ENCODE data around the gene CD74.
A peak's percentile ranks its signal among the peaks of the same experiment; 100 is the strongest.

The CD74 gene

DNA sequence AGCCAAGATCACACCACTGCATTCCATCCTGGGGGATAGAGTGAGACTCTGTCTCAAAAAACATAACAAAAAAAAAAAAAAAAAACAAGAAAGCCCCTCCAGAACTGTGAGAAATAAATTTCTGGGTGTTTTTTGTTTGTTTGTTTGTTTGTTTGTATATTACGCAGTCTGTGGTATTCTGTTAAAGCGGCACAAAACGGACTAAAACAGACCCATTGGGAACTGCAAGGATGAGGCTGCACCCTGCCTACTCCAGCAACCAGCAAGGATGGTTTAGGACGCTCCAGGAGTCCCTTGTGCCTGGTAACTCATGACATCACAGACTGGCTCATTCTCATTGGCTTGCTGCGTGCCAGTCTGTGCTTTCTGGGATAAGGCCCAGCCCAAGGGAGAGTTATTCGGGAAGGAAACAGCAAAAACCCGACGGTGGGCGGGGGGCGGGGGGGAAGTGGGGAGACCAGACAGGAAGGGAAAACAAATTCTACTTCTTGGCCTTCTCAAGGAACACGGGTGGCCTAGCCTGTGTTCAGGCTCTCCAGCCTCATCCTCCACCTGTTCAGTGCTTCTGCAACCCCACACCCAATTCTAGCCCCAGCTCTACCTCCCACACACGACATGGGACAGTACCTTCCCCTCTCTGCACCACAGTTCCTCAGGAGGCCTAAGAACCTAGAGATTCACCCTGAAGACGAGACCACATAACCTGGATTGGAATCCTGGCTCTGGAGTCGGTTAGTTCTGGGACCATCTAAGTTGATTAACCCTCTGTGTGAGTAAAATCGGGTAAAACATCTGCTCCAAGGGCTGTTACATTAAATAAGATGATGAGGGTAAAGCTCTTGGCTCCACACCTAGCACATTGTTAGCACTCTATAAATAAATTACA, 2.8 kb downstream of the CD74 start:
- peak; percentile 33 for DNase-seq

DNA sequence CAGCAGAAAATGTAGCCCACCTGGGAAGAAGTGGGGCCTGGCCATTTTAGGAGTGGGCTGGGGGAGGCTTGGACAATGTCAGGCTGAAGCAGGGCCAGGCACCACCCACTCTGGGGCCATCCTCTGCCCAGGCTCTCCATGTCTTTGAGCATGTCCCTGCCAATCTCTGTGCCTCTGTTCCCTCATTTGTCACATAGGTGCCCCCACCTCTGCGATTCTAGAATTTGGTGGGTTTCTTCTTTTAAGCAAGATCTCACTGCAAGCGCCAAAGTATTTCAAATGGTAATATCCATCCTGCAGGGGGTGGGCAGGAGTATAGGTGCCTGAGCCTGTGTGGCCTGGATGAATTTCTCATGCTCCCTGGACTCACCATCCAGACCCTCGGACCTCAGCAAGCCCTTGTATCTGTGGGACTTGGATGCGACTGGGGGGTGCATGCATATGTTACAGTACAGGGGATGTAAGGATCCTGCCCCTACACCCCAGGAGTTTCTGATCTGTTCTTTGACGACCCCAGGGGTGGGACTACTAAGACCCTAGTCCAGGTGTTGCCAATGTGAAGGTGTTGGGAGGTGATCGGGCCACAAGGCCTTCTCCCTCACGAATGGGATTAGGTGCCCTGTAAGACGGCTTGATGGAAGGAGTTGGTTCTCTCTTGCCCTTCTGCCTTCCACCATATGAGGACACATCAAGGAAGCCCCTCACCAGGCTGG, 4.3 kb downstream of the CD74 start:
- no peak for DNase-seq

DNA sequence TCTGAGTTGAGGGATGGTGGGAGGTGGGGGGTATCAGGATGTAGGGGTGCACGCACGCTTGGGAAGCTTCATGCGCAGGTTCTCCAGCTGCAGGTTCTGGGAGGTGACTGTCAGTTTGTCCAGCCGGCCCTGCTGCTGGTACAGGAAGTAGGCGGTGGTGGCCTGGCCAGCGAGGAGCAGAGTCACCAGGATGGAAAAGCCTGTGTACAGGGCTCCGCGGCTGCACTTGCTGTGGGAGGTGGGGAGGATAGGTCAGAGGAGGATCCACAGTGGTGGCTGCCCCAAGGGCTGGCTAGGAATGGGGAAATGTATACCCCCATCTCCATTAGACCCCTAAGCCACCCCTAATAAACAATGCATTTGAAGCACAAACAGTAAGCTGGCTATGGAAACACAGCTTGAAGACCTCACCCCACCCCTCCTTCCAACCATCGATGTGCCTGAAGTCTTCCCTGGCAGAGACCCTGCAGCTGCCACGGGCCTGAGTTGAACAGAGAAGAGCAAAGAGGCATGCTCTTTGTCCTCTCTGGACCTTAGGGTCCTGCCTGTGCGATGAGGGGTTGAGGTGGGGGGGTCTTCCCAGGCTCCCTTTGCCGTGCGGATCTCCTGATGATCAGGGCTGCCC, 5.5 kb downstream of the CD74 start:
- no peak for DNase-seq

DNA sequence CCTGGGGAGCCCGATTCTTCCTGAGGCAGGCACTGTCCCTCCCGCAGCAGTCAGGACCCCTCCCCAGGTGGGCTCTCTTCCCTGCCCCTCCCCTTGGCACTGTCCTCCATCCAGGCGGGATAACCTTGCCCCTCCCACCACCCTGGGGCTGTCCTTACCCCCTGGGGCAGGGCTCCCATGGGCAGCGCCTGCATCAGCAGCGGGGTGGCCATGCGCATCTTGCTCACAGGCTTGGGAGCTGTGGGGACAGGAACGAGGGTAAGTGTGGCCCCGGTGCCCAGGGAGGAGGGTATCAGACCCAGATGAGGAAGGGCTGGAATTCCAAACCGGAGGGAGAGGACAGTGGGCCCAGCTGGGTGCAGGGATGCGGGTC, 6.0 kb downstream of the CD74 start:
- no peak for DNase-seq

DNA sequence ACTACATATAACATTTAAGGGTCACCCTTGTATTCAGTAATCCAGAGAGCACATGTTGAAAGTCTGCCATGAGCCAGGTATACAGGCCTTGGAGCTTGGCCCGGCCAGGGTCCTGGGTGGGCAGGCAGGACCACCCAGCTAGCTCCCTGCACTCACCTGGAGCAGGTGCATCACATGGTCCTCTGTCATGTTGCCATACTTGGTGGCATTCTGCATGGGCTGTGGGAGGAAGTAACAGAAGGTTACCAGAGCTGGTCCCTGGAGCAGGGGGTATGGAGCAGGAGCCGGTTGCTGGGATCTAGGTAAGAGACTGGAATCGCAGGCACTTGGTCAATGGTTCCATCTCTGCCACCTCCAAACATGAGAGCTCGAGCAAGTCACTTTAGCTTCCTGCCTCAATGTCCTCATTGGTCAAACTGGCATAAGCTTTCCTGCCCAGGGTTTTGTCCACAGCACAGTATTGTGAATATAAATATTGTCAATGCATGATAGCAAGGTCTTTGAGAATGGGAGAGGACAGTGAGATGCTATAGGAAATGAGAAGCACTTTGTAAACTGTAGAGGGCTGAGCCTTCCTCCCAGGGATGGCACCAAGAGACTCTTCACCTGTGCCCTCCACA, 6.5 kb downstream of the CD74 start:
- no peak for DNase-seq

DNA sequence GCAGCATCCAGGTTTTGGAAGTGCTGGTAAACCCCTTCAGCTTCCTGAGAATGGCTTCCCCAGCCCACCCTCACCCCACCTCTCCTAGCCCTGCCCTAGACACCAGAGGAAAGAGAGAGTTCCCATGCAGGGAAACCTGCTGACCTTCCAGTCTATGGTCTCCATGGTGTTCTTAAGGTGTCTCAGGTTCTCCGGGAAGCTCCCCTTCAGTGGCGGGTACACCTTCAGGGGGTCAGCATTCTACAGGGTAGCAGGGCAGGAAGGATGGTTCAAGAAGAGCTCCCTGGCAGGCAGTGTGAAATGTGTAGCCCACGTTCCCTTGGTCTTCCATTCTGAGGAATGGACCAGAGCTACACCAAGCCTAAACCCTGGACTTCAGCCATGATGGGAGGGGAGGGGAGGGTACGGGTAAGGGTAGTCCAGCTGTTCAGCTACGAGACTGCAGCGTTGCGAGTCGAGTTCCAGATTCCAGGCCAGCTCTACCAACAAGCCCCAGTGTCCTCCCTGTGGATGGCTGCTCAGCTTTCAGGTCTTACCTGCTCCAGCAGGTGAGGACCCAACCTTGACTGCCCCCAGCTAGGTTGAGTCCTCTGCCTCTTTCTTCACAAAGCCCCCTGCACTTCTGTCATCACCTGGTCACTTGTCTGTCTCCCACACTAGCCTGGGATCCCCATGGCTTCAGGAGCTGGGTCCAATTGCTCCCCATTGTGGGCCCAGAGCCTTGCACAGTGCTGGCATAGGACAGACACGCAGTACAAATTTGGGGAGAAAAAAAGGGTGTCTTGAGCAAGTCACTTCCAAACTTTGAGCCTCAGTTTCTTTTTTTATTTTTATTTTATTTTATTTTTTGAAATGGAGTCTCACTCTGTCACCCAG, 7.5 kb downstream of the CD74 start:
- no peak for DNase-seq

DNA sequence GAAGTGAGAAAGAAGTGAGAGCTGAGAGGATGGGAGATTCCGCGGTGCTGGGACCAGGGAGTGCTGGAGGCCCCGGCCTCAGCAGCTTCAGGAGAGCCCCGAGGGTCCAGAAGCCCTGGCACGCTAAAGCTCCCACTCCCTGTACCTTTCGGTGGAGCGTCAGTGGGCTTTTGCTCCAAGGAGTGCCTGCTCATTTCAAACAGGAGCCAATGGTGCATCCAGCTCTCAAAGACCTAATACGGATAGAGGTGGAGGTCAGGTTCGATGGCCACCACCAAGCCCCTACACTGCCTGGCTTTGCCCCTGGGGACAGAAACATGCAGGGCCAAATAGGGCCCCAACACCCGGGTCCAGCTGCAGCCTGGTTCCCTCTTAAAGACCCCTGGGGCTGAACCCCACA, 8.2 kb downstream of the CD74 start:
- no peak for DNase-seq

DNA sequence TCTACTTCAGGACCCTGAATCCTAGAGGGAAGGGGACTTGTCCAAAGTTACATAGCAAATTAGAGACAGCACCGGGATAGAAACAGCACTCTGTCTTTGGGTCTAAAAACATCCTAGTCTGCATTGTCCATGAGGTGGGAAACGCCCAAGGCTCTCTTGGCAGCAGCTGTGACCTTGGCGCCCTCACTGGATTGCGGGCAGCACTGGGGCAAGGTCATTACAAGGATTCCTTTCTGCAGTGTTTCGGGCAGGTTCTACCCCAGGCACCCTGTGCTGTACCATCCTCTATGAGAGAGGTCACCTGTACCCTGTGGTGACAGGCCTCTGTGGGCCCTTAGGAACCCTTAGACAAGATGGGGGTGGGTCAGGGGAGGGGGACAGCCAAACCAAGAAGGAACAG, 8.6 kb downstream of the CD74 start:
- DNase-seq: no peak

DNA sequence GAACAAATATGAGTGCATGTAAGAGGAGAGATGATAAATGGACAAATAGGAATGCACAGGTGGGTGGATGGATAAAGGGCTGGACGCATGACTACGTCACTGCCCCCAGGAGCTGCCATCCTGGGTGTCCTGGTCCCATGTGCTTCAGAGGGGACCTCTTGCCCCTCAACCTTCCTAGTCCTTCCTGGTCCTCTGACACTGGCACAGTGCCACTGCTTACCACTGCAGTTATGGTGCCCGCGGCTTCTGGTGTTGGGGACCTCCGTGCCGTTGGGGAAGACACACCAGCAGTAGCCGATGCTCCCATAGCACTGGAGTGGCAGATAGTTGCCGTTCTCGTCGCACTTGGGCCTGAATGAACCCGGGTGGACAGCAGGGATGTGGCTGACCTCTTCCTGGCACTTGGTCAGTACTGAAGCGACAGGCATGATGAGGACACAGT, 9.8 kb downstream of the CD74 start:
- no peak for DNase-seq

DNA sequence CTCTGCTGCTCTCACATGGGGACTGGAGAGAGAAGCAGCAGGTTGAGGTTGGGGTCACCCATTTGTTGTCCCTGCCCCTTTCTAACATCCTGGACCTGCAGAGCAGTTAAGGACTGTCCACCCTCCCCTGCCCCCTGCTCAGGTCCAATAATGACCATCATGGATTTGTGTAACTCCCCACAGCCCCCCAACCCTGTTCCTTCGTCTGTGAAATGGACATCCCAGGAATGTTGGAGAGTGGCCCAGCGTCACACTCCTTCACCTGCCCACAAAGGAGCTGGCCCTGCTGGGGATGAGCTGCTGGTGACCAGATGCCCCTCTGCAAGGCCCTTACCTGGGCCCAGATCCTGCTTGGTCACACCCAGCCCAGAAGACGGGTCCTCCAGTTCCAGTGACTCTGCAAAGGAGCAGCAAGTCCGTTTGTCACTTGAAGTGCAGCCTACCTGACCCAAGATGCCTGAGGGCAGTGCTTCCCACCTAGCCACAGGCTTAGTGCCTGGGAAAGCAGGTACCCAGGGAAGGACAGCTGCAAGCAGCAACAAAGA, 10.4 kb downstream of the CD74 start:
- DNase-seq: no peak

DNA sequence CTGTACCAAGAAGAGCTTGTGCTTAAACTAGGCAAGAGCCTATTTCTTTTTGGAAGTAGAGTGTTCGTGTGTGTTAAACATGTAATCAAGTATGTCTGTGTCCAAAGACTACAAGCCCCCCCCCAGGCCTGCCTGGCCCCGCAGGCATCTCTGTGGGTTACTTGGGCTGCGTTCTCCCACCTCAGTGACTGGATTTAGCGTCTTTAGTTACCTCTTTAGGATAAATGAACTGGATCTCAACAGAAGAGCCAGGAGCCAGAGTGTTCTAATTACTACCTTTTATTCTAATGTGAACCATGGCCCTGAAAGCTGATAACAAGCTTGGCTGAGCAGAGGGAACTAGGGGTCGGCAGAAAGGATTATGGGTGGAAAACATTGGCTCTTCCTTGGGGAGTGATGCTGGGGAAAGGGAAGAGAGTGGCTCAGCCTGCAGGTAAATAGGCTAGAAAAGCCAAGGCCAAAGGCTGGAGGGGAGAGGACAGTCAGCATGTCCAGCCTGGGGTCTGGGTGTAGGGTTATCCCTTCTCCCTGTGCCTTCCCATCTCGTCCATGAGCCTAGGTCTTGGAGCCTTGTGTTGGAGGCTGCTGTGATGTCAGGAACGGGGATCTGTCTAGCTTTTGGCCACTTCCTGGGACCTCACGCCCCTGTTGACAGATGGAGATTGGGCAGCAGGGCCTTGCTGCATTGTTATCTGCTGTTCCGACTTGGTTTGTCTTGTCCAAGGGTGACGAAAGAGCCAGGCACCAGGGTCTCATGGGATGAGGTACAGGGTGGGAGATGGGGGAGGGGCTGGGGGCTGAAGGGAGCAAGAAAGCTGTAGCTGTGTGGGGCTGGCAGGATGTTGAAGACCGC, 11.1 kb downstream of the CD74 start:
- DNase-seq: no peak

DNA sequence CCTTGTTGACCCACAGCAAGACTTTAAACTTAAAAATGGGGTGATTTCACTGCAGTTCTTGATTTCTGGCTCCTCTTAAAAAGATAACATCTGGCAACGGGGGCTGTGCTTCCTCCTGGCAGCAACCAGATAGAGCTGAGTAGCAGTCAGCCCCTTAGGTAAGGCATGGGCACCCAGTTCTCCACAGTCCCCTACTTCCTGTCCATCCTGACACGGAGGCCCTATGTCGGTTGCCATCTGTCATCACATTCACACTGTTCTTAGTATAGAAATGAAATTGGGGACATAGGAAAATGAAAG, 11.7 kb downstream of the CD74 start:
- no peak for DNase-seq

DNA sequence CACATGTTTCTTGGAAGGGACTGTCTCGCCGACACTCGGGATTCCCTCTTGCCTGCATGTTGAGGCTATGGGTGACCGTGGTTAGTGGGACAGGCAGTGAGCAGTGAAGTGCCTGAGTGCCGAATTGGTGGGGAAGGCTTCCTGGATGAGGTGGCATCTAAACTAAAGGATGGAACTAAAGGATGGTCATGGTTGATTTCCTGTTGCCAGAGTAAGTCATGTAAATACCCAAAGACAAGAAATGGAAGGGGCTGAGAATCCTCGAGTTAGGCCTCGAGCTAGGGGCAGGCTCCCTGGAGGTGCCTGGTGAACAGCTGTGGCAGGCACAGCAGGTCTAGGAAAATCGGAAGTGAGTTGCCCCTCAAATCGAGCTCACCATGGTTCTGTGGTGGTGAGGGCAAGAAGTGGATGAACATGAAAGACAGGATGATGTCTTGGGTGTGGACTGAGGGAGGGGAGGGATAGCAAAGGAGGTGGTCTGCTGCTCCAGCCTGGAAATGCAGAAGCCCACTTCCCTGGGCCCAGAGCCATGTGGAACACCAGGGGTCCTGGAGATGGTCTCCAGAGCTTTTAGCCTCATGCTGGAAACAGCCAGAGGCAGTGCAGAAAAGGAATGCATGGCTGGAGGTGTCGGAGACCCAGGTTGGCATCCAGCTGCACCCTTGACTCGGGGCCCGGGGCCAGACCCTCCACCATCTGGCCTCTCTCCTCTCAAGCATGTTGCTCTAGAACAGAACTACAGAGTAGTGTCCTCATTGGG, 12.2 kb downstream of the CD74 start:
- DNase-seq: no peak

DNA sequence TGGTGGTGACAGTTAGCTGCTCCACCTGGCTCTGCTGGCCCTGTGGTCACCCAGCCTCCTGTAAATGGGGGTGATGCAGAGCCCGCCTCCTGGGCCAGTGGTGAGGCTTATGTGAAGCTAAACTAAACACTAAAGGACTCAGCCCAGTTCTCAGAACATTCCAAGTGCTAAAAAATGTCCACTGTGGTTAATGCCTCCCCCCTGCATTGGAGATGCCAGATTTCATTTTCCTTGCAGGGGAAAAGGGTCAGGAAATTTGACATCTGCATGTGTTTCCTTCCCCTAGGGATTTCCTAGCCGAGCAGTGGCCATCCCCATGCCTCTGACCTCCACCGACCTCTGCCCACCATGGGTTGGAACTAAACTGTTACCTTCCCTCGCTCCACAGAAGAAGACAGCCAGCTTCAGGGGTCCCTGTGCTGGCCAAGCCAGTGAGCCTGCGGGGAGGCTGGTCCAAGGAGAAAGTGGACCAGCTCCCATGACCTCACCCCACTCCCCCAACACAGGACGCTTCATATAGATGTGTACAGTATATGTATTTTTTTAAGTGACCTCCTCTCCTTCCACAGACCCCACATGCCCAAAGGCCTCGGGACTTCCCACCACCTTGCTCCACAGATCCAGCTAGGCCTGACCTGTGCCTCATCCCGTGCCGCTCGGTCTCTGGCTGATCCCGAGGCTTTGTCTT, 13.0 kb downstream of the CD74 start:
- no peak for DNase-seq

DNA sequence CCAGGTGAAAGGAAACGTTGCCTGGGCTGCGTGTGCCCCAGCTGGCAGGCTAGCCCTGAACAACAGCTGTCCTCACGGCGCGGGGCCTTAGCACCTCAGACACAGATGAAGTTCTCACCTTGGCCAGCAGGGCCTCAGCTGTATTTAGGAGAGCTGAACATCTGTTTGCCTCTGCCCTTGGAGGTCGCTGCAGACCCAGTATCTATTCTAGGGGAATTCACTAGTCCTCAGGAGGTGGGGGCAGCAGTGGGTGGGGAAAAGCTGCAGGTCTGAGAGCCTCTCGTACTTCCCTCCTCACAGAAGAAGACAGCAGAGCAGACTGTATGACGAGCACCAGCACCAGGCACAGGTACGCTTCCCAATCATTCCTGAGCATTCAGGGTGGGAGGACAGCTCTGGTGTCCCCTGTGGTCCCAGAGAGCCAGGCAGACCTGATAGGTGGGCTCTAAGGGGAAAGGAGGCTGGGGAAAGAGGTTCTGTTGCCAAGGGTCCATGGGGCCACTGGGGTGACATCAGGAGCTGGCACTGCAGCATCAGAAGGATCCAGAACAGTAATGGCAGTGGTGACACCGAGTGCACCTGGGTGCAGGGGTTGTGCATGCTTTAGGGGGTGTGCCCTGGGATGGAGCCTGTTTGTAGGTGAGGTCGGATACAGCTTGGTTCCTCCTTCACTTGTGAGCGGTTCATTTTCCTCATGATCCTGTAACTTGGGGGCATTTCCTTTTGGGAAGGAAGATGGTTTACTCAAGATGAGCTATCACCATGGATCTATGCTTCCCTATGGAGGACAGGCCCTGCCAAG, 13.8 kb downstream of the CD74 start:
- no peak for DNase-seq

DNA sequence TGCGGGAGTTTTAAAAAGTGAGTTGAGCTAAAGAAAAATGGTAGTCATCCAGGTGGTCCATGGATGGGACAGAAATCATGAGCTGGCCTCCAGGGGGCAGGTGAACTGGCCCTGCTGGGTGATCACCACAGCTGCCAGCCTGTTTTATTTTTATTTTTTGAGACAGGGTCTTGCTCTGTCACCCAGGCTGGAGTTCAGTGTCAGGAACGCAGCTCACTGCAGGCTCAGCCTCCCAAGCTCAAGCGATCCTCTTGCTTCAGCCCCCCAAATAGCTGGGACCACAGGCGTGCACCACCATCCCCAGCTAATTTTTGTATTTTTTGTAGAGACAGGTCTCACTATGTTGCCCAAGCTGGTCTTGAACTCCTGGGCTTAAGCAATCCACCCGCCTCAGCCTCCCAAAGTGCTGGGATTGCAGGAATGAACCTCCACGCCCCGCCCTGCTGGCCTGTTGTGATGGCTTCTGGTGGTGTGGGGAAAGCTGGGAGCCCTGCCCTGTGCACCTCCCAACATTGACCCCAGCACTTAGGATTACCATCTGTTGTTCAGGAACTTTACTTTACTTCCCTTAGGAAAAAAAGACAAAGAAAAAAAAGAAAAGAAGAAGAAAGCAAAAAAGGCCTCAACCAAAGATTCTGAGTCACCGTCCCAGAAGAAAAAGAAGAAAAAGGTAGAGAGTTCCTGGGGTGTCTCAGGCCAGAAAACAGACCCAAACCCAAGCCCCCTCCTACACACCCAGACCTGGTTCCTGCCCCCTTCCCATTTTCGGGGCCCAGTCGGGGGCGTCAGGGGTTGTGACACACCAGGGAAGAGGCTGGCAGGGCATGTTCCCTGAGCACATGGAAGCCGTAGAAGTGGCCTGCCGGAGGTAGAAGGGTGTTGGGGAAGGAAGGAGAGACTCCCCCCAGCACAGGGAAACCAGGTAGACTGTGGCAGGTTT, 14.7 kb downstream of the CD74 start:
- DNase-seq: no peak

DNA sequence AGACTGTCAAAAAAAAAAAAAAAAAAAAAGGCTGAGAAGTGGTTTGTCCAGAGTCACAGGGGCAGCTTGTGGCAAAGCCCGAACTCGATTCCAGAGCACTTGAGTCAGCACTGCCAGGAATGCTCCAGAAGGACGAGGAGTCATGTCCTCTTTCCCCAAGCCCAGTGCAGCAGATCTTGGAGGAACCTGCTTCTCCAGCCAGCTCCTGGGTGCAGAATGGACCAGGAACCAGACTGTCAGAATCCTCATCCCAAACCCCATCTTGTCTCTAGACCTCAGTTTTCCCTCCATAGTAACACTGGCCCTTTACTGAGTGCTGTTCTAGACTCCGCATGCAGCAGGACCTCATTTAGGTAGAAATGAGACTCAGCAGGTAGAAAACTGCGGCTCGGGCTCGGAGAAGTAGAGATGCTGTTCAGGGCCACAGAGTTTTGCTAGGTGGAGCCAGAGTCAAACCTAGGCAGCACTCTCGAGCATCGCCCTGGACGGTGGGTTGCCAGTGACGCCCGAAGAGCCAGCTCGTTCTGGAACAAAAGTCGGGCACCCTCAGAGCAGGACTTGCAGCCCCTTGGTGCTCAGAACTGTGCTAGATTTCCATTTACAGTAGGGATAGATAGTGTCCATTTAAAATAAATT, 15.4 kb downstream of the CD74 start:
- no peak for DNase-seq
